B cell (primary cell): ENCODE data around the gene CDKAL1. TPM values are rescaled to one million over a fixed set of nuclear protein-coding genes. Genes with fewer than 3 reads are reported as not detected.

Experiments used
- ATAC-seq: fragments of 200-7000 bp; cut with Tn5 transposase; one replicate; pipeline ENCODE4 v1.10.0; 2021; ENCODE audit warnings: low read depth, mild to moderate bottlenecking, moderate number of reproducible peaks, moderate library complexity
- CTCF ChIA-PET: fragments of 350-600 bp; sonication (Branson Sonifier 250); formaldehyde crosslinking; loops from one replicate; lab custom pipeline; 2021; ENCODE audit warnings: antibody characterized with exemption, inconsistent platforms; lab: Charles Lee
- POLR2A ChIA-PET: fragments of 350-600 bp; sonication (Branson Sonifier 250); formaldehyde crosslinking; loops from one replicate; lab custom pipeline; 2021; ENCODE audit warnings: antibody characterized with exemption; lab: Charles Lee
- DNase-seq: peaks from one replicate; pipeline ENCODE4 v3.0.0; 2013
- H2AFZ ChIP-seq: 2 replicates; pipeline ENCODE4 v1.6.1; 2012; ENCODE audit warnings: mild to moderate bottlenecking, low read depth, low read length; ENCODE audit not compliant: insufficient read depth, poor library complexity, severe bottlenecking
- H3K27ac ChIP-seq, 2 donors: 1 replicate in 1 of 2; 2 replicates in 1 of 2; pipeline ENCODE4 v1.5.1; 2012 to 2013; ENCODE audit warnings: low read length in 2 of 2, mild to moderate bottlenecking in 2 of 2, moderate library complexity in 1 of 2
- H3K27me3 ChIP-seq, 4 experiments: fragments of 200-600 bp in 1 of 4; sonication (generic) in 1 of 4; replicated peaks in 1 of 4; 1 replicate in 2 of 4; 2 replicates in 2 of 4; pipeline versions ENCODE4 v1.6.1 to v1.7.0; 2013 to 2016; ENCODE audit warnings: low read length in 3 of 4, mild to moderate bottlenecking in 2 of 4, mixed read lengths in 1 of 4, moderate library complexity in 1 of 4; ENCODE audit not compliant: insufficient read depth in 4 of 4, control insufficient read depth in 3 of 4; ENCODE audit errors: control extremely low read depth in 1 of 4
- H3K36me3 ChIP-seq, 2 experiments: replicated peaks in 1 of 2; 1 replicate in 1 of 2; 2 replicates in 1 of 2; pipeline versions ENCODE4 v1.6.1 to v1.7.1; 2013; ENCODE audit warnings: low read length in 1 of 2; ENCODE audit not compliant: insufficient read depth in 2 of 2, control insufficient read depth in 1 of 2; ENCODE audit errors: control extremely low read depth in 1 of 2, extremely low read depth in 1 of 2
- H3K4me1 ChIP-seq, 2 donors: fragments of 200-600 bp in 1 of 2; sonication (generic) in 1 of 2; 1 replicate in 1 of 2; 2 replicates in 1 of 2; pipeline versions ENCODE4 v1.5.1 to v1.6.1; 2013 to 2017; ENCODE audit warnings: low read length in 2 of 2; ENCODE audit not compliant: control insufficient read depth in 2 of 2, insufficient read depth in 2 of 2
- H3K4me2 ChIP-seq: replicated peaks from 2 replicates; pipeline ENCODE3; 2012; ENCODE audit warnings: mild to moderate bottlenecking, low read depth, low read length; ENCODE audit not compliant: poor library complexity, severe bottlenecking
- H3K4me3 ChIP-seq, 5 experiments: fragments of 200-600 bp in 1 of 5; sonication (generic) in 1 of 5; 1 replicate in 3 of 5; 2 replicates in 2 of 5; pipeline versions ENCODE4 v1.5.1 to v1.7.0; 2011 to 2016; ENCODE audit warnings: low read length in 4 of 5, mild to moderate bottlenecking in 4 of 5, low read depth in 2 of 5, control low read depth in 1 of 5, moderate library complexity in 1 of 5; ENCODE audit not compliant: insufficient read depth in 1 of 5; ENCODE audit errors: control extremely low read depth in 1 of 5, extremely low read depth in 1 of 5
- H3K79me2 ChIP-seq: fragments of 200-600 bp; sonication (generic); one replicate; pipeline ENCODE4 v1.6.0; 2016; ENCODE audit warnings: low read length; ENCODE audit not compliant: control insufficient read depth, insufficient read depth
- H3K9ac ChIP-seq: fragments of 200-600 bp; sonication (generic); 2 replicates; pipeline ENCODE4 v1.6.1; 2017; ENCODE audit warnings: mild to moderate bottlenecking, low read length, moderate library complexity
- H3K9me3 ChIP-seq, 3 donors: one replicate each; pipeline versions ENCODE4 v1.6.1 to v1.7.1; 2013; ENCODE audit warnings: low read length in 2 of 3; ENCODE audit not compliant: control insufficient read depth in 2 of 3, insufficient read depth in 1 of 3; ENCODE audit errors: control extremely low read depth in 1 of 3
- H4K20me1 ChIP-seq: 2 replicates; pipeline ENCODE4 v1.6.0; 2012; ENCODE audit warnings: mild to moderate bottlenecking, low read length; ENCODE audit not compliant: insufficient read depth, control insufficient read depth, poor library complexity, severe bottlenecking
- H3K27ac Mint-ChIP-seq: one replicate; pipeline ENCODE4 v1.8.0; 2021; ENCODE audit warnings: mixed read lengths
- H3K27me3 Mint-ChIP-seq: one replicate; pipeline ENCODE4 v1.8.0; 2021; ENCODE audit warnings: mixed read lengths
- H3K4me1 Mint-ChIP-seq: one replicate; pipeline ENCODE4 v1.8.0; 2021; ENCODE audit warnings: mixed read lengths
- H3K4me3 Mint-ChIP-seq: one replicate; pipeline ENCODE4 v1.8.0; 2021; ENCODE audit warnings: mixed read lengths
- H3K9me3 Mint-ChIP-seq: one replicate; pipeline ENCODE4 v1.8.0; 2022; ENCODE audit warnings: mixed read lengths; ENCODE audit not compliant: insufficient read depth
- CTCF ChIP-seq: fragments of 200-600 bp; IDR thresholded peaks from one replicate; pipeline ENCODE4 v1.8.0; 2022; ENCODE audit warnings: antibody characterized with exemption, mild to moderate bottlenecking
- EZH2 ChIP-seq: IDR thresholded peaks from 2 replicates; pipeline ENCODE4 v1.6.1; 2012; ENCODE audit warnings: borderline replicate concordance, low read depth, mild to moderate bottlenecking, moderate library complexity, low read length; ENCODE audit not compliant: insufficient read depth, poor library complexity, severe bottlenecking
- WGBS: methylation state at CpG from one replicate; pipeline ENCODE4 v1.1.5; 2013; ENCODE audit warnings: missing lambda C conversion rate; ENCODE audit not compliant: insufficient coverage; 5-methylcytosine and 5-hydroxymethylcytosine counted together
- intact Hi-C: fragments of 100-400 bp; cut with micrococcal nuclease; formaldehyde crosslinking; loops from one replicate; pipeline ENCODE4 v1.10.0; 2022
- polyA plus RNA-seq: library from polyadenylated mRNA; depleted of rRNA; stranded (reverse); fragments of >200 nt; gene quantifications from 2 replicates; pipeline ENCODE4 v1.2.3, GENCODE V29; 2012
- total RNA-seq, 2 donors: library from RNA; stranded (reverse); fragments of 120-200 nt in 1 of 2; gene quantifications; 1 replicate in 1 of 2; 2 replicates in 1 of 2; pipeline versions ENCODE4 v1.2.3 to v1.2.4, GENCODE V29; 2013 to 2022

Gene CDKAL1
- total and polyA plus RNA-seq, 2 donors (not counting 1 experiment from before 2014, with no cell fraction given) = 6.1 to 33.3 TPM

GRCh38 chr6:21034345-21034744, 500.1 kb downstream of the CDKAL1 start:
- H3K36me3 ChIP-seq = no peaks in the 10 kb centered on the region
- no peak overlapping the region for H3K4me3 ChIP-seq
- TF ChIP-seq EZH2 (no peak), CTCF (no peak)
- ChIA-PET CTCF (no interaction called here), POLR2A (no interaction called here)
- no peak overlapping the region for H2AFZ ChIP-seq
- no peak overlapping the region for H3K27ac ChIP-seq
- no peak for DNase-seq
- H3K9ac ChIP-seq = no peak overlapping the region
- no peaks in the 10 kb centered on the region for H3K27me3 ChIP-seq
- H3K27me3 Mint-ChIP-seq = no peaks in the 10 kb centered on the region
- H3K4me3 Mint-ChIP-seq = no peak overlapping the region
- H3K4me1 Mint-ChIP-seq = peaks cover 17% of the 10 kb centered on the region
- no CpG with 5 or more reads among the region's 3 CpGs for WGBS
- no peak overlapping the region for H3K27ac Mint-ChIP-seq
- no peaks in the 10 kb centered on the region for H4K20me1 ChIP-seq
- H3K9me3 Mint-ChIP-seq = no peaks in the 10 kb centered on the region
- peaks cover 15% of the 10 kb centered on the region in 2 donors for H3K4me1 ChIP-seq
- H3K9me3 ChIP-seq = peaks cover 0 to 1% (median 0%) of the 10 kb centered on the region in 3 donors
- no peak for ATAC-seq
- intact Hi-C loops = no loop called here
- H3K4me2 ChIP-seq = no peak overlapping the region
- no peaks in the 10 kb centered on the region for H3K79me2 ChIP-seq

- Histone ChIP-seq H3K4me3 (no peak overlapping the region), H3K4me1 (peaks cover 15% of the 10 kb centered on the region in 2 donors), H4K20me1 (no peaks in the 10 kb centered on the region), H3K4me2 (no peak overlapping the region), H3K9ac (no peak overlapping the region), H3K27ac (no peak overlapping the region), H3K36me3 (no peaks in the 10 kb centered on the region), H3K27me3 (no peaks in the 10 kb centered on the region), H3K79me2 (no peaks in the 10 kb centered on the region), H2AFZ (no peak overlapping the region), H3K9me3 (peaks cover 0 to 1% (median 0%) of the 10 kb centered on the region in 3 donors)
- intact Hi-C loops = no loop called here
- POLR2A ChIA-PET = no interaction called here
- H3K4me3 Mint-ChIP-seq = peak overlapping the region; percentile 16
- no CpG with 5 or more reads among the region's 1 CpG for WGBS
- no peak for TF ChIP-seq CTCF
- TF ChIP-seq EZH2 = no peak
- no peak overlapping the region for H3K27ac Mint-ChIP-seq
- CTCF ChIA-PET = no interaction called here
- peak; percentile 45 for DNase-seq
- peak; percentile 58 for ATAC-seq
- no peaks in the 10 kb centered on the region for H3K9me3 Mint-ChIP-seq
- peaks cover 17% of the 10 kb centered on the region for H3K4me1 Mint-ChIP-seq
- H3K27me3 Mint-ChIP-seq = no peaks in the 10 kb centered on the region
These were observed 503.2 kb downstream of the CDKAL1 start for GRCh38 chr6:21037453-21037852.
